K562 (cell line): ENCODE measurements around the gene UBA52. TPM values are rescaled to one million over a fixed set of nuclear protein-coding genes. Genes with fewer than 3 reads are reported as not detected.

Experiments
- ARID2 ChIP-seq: fragments of 450-650 bp; IDR thresholded peaks from 2 replicates; pipeline ENCODE4 v1.6.1; 2017; ENCODE audit warnings: antibody characterized with exemption, mild to moderate bottlenecking
- BDP1 ChIP-seq: IDR thresholded peaks from 3 replicates; pipeline ENCODE4 v1.6.1; 2011; ENCODE audit not compliant: insufficient read length, insufficient read depth
- CBX8 ChIP-seq: fragments of 200-600 bp; sonication (generic); IDR thresholded peaks from 2 replicates; pipeline ENCODE4 v1.6.1; 2012; ENCODE audit warnings: borderline replicate concordance, mixed run types, low read depth, mild to moderate bottlenecking, moderate library complexity, mixed read lengths, low read length, control low read depth, inconsistent platforms; ENCODE audit not compliant: poor library complexity, severe bottlenecking; ENCODE audit errors: extremely low read depth
- FOXJ2 ChIP-seq: fragments of 200-800 bp; sonication (Bioruptor generic); IDR thresholded peaks from 2 replicates; pipeline ENCODE4 v1.6.1; 2016; ENCODE audit warnings: missing genetic modification characterization, missing compliant biosample characterization
- HCFC1 ChIP-seq: IDR thresholded peaks from 2 replicates; pipeline ENCODE4 v1.6.1; 2012; ENCODE audit warnings: low read depth, low read length, improper control_type of control experiment
- L3MBTL2 ChIP-seq: fragments of 450-650 bp; IDR thresholded peaks from 2 replicates; pipeline ENCODE4 v1.6.1; 2016; ENCODE audit warnings: mild to moderate bottlenecking, moderate library complexity
- LEF1 ChIP-seq: fragments of 450-650 bp; IDR thresholded peaks from 2 replicates; pipeline ENCODE4 v1.6.1; 2016; ENCODE audit warnings: mild to moderate bottlenecking
- MAFK ChIP-seq: IDR thresholded peaks from 2 replicates; pipeline ENCODE4 v1.6.1; 2011; ENCODE audit warnings: low read length, improper control_type of control experiment
- MYNN ChIP-seq, 2 experiments: sonication (generic); formaldehyde crosslinking in 1 of 2; IDR thresholded peaks; 2 replicates each; pipeline versions ENCODE4 v1.5.0 to v1.6.1; 2016 to 2020; ENCODE audit warnings: antibody characterized with exemption in 1 of 2, missing genetic modification reagents in 1 of 2
- NRF1 ChIP-seq, 2 experiments: fragments of 450-650 bp; IDR thresholded peaks in 1 of 2; conservative IDR thresholded peaks in 1 of 2; 2 replicates each; pipeline ENCODE4 v1.6.1; 2014; ENCODE audit warnings: mild to moderate bottlenecking in 2 of 2
- PHF8 ChIP-seq: fragments of 200-600 bp; sonication (generic); IDR thresholded peaks from 2 replicates; pipeline ENCODE4 v1.6.1; 2012; ENCODE audit warnings: mixed run types, mild to moderate bottlenecking, inconsistent platforms, low read length, moderate library complexity, borderline replicate concordance
- PTBP1 ChIP-seq: fragments of 200-400 bp; formaldehyde crosslinking; IDR thresholded peaks from 2 replicates; pipeline ENCODE4 v1.6.1; 2017; ENCODE audit warnings: low read depth, low read length
- RAD51 ChIP-seq: fragments of 450-650 bp; IDR thresholded peaks from 2 replicates; pipeline ENCODE4 v1.7.1; 2016; ENCODE audit warnings: low read depth, mild to moderate bottlenecking, borderline replicate concordance
- RB1 ChIP-seq: fragments of 450-650 bp; IDR thresholded peaks from 2 replicates; pipeline ENCODE4 v1.6.1; 2017; ENCODE audit warnings: low read depth, mild to moderate bottlenecking
- RBM17 ChIP-seq: fragments of 200-400 bp; formaldehyde crosslinking; IDR thresholded peaks from 2 replicates; pipeline ENCODE4 v1.6.1; 2017; ENCODE audit warnings: low read depth, mild to moderate bottlenecking, low read length, borderline replicate concordance
- SMARCB1 ChIP-seq: IDR thresholded peaks from 2 replicates; pipeline ENCODE4 v1.6.1; 2011; ENCODE audit warnings: improper control_type of control experiment, low read depth; ENCODE audit not compliant: insufficient read length
- SOX6 ChIP-seq: fragments of 450-650 bp; IDR thresholded peaks from 2 replicates; pipeline ENCODE4 v1.6.1; 2014; ENCODE audit warnings: mild to moderate bottlenecking
- ZFP30 ChIP-seq: fragments of 250-450 bp; sonication (Bioruptor Pico); IDR thresholded peaks from 2 replicates; pipeline ENCODE4 v1.8.0; 2022; ENCODE audit warnings: moderate library complexity, mild to moderate bottlenecking, inconsistent platforms, borderline replicate concordance
- ZNF511 ChIP-seq: sonication (generic); formaldehyde crosslinking; IDR thresholded peaks from 2 replicates; pipeline ENCODE4 v1.8.0; 2022; ENCODE audit warnings: mild to moderate bottlenecking, missing genetic modification reagents
- ZNF57 ChIP-seq: fragments of 450-650 bp; formaldehyde crosslinking; IDR thresholded peaks from 2 replicates; pipeline ENCODE4 v1.4.0; 2020; ENCODE audit warnings: mild to moderate bottlenecking, moderate library complexity
- ZNF830 ChIP-seq: fragments of 250-450 bp; sonication (Bioruptor Pico); IDR thresholded peaks from 2 replicates; pipeline ENCODE4 v1.5.0; 2021; ENCODE audit warnings: mild to moderate bottlenecking
- polyA plus RNA-seq, 8 experiments: library from polyadenylated mRNA; depleted of rRNA in 4 of 8; stranded (reverse) in 5 of 8; unstranded in 3 of 8; fragments of >200 nt; fragmentation: Nextera tagmentation in 2 of 8; fragmentation: Illumina TruSeq in 1 of 8; extraction: Ambion mirVana in 2 of 8; extraction: Trizol in 1 of 8; gene quantifications; 2 replicates each; pipeline versions ENCODE4 v1.2.1 to v1.2.3, GENCODE V29; 2011 to 2014; ENCODE audit warnings: inconsistent platforms in 1 of 8, missing spikeins in 1 of 8
- total RNA-seq, 7 experiments: library from RNA; depleted of rRNA in 6 of 7; stranded (reverse); fragments of >200 nt in 6 of 7; fragmentation: Illumina TruSeq in 2 of 7; extraction: Trizol in 2 of 7; gene quantifications; 2 replicates each; pipeline versions ENCODE4 v1.2.1 to v1.2.3, GENCODE V29; 2011 to 2021; ENCODE audit warnings: low replicate concordance in 1 of 7
- TF ChIP-seq, protein P1 (sequence below): fragments of 250-450 bp; sonication (Bioruptor Pico); IDR thresholded peaks from 2 replicates; pipeline ENCODE4 v1.4.0; 2020
- TF ChIP-seq, protein P2 (sequence below): IDR thresholded peaks from 2 replicates; pipeline ENCODE4 v1.6.1; 2014; ENCODE audit warnings: antibody characterized with exemption
- TF ChIP-seq, protein P3 (sequence below): fragments of 450-650 bp; formaldehyde crosslinking; IDR thresholded peaks from 2 replicates; pipeline ENCODE4 v1.4.0; 2022; ENCODE audit warnings: missing genetic modification characterization
- TF ChIP-seq, protein P4 (sequence below): fragments of 450-650 bp; IDR thresholded peaks from 2 replicates; pipeline ENCODE4 v1.6.1; 2016; ENCODE audit warnings: antibody characterized with exemption

UBA52 gene
- total and polyA plus RNA-seq, 9 of the 15 experiments (the other 6 are each of a cell fraction or from before 2014, with no cell fraction given): 1,110 to 2,751 (median 1,733) TPM

DNA sequence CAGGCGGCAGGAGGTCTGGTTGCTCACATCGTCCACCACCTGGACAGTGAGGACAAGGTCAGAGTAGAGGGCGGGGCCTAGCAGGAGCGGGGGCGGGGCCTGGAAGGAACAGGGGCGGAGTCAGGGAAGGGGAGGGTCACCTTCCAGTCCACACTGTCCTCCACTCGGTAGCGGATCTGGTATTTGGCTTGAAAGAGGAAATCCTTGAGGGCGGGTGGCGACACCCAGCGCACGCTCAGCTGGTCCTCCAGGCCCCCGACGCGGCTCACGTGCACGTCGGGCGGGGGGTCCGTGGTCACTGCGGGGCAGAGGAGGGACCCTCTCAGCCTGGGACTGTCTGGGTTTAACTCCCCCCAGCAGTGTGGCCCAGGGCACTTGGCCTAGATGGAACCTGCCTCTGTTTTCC lies 25.1 kb downstream of the UBA52 start (continued):
- TF ChIP-seq, protein P1, sequence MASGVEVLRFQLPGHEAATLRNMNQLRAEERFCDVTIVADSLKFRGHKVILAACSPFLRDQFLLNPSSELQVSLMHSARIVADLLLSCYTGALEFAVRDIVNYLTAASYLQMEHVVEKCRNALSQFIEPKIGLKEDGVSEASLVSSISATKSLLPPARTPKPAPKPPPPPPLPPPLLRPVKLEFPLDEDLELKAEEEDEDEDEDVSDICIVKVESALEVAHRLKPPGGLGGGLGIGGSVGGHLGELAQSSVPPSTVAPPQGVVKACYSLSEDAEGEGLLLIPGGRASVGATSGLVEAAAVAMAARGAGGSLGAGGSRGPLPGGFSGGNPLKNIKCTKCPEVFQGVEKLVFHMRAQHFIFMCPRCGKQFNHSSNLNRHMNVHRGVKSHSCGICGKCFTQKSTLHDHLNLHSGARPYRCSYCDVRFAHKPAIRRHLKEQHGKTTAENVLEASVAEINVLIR (CRISPR knock-in tag): no peak
- TF ChIP-seq, protein P2, sequence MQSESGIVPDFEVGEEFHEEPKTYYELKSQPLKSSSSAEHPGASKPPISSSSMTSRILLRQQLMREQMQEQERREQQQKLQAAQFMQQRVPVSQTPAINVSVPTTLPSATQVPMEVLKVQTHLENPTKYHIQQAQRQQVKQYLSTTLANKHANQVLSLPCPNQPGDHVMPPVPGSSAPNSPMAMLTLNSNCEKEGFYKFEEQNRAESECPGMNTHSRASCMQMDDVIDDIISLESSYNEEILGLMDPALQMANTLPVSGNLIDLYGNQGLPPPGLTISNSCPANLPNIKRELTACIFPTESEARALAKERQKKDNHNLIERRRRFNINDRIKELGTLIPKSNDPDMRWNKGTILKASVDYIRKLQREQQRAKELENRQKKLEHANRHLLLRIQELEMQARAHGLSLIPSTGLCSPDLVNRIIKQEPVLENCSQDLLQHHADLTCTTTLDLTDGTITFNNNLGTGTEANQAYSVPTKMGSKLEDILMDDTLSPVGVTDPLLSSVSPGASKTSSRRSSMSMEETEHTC: no peak
- peak; percentile 85 to 87 for TF ChIP-seq NRF1 (conservative IDR thresholded peaks at IDR 0.05 in 1 of 2, IDR thresholded peaks at IDR 0.05 in 1 of 2)
- no peak for TF ChIP-seq BDP1
- no peak for TF ChIP-seq ZFP30 (CRISPR knock-in tag)
- peak; percentile 58; the same call in 1 of the 2 replicates for TF ChIP-seq PHF8
- TF ChIP-seq, protein P3, sequence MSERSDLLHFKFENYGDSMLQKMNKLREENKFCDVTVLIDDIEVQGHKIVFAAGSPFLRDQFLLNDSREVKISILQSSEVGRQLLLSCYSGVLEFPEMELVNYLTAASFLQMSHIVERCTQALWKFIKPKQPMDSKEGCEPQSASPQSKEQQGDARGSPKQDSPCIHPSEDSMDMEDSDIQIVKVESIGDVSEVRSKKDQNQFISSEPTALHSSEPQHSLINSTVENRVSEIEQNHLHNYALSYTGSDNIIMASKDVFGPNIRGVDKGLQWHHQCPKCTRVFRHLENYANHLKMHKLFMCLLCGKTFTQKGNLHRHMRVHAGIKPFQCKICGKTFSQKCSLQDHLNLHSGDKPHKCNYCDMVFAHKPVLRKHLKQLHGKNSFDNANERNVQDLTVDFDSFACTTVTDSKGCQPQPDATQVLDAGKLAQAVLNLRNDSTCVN (CRISPR knock-in tag): no peak
- TF ChIP-seq ARID2: no peak
- no peak for TF ChIP-seq ZNF57 (CRISPR knock-in tag)
- TF ChIP-seq, protein P4, sequence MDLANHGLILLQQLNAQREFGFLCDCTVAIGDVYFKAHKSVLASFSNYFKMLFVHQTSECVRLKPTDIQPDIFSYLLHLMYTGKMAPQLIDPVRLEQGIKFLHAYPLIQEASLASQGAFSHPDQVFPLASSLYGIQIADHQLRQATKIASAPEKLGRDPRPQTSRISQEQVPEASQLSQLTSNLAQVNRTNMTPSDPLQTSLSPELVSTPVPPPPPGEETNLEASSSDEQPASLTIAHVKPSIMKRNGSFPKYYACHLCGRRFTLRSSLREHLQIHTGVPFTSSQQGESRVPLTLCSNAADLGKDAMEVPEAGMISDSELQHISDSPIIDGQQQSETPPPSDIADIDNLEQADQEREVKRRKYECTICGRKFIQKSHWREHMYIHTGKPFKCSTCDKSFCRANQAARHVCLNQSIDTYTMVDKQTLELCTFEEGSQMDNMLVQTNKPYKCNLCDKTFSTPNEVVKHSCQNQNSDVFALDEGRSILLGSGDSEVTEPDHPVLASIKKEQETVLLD: no peak
- TF ChIP-seq RAD51: no peak
- TF ChIP-seq SOX6: 0 out of 2 replicates have a peak, but pooled peaks have one; percentile 24
- TF ChIP-seq HCFC1: peak; percentile 41
- TF ChIP-seq L3MBTL2: peak; percentile 89
- 0 out of 2 replicates have a peak, but pooled peaks have one; percentile 44 for TF ChIP-seq LEF1
- no peak for TF ChIP-seq MYNN (IDR thresholded peaks at IDR 0.05)
- TF ChIP-seq MYNN (CRISPR knock-in tag; IDR thresholded peaks at IDR 0.05): no peak
- TF ChIP-seq RBM17: no peak
- no peak for TF ChIP-seq FOXJ2 (tag)
- TF ChIP-seq ZNF830: no peak
- TF ChIP-seq SMARCB1: no peak
- TF ChIP-seq RB1: peak; percentile 51; the same call in 1 of the 2 replicates
- no peak for TF ChIP-seq ZNF511 (CRISPR knock-in tag)
- no peak for TF ChIP-seq CBX8
- no peak for TF ChIP-seq PTBP1
- no peak for TF ChIP-seq MAFK
